ENCODE data around the gene NT5M.

Gene NT5M

GRCh38 chr17:17315142-17315821 lies 12.1 kb downstream of the NT5M start:
- TF ChIP-seq ZFX (IDR thresholded peaks at IDR 0.05; ENCODE audit: borderline replicate concordance) (no peak), CTCF (IDR thresholded peaks at IDR 0.05) (no peak)
- H3K27ac ChIP-seq, result peak overlapping the region; percentile 40

- no peak overlapping the region for H3K27ac ChIP-seq
- TF ChIP-seq CTCF (IDR thresholded peaks at IDR 0.05) (no peak), ZFX (IDR thresholded peaks at IDR 0.05; ENCODE audit: borderline replicate concordance) (no peak)
Observed at GRCh38 chr17:17320188-17320910, 17.2 kb downstream of the NT5M start.

- TF ChIP-seq CTCF (IDR thresholded peaks at IDR 0.05), result no peak
- TF ChIP-seq ZFX (IDR thresholded peaks at IDR 0.05; ENCODE audit: borderline replicate concordance), result no peak
- no peak overlapping the region for H3K27ac ChIP-seq
Observed at GRCh38 chr17:17320911-17321220, 17.7 kb downstream of the NT5M start.

GRCh38 chr17:17321356-17322025 lies 18.3 kb downstream of the NT5M start:
- H3K27ac ChIP-seq, result no peak overlapping the region
- TF ChIP-seq CTCF (IDR thresholded peaks at IDR 0.05) (no peak), ZFX (IDR thresholded peaks at IDR 0.05; ENCODE audit: borderline replicate concordance) (no peak)

- TF ChIP-seq ZFX (IDR thresholded peaks at IDR 0.05; ENCODE audit: borderline replicate concordance), result no peak
- TF ChIP-seq CTCF (IDR thresholded peaks at IDR 0.05), result no peak
Observed at GRCh38 chr17:17322516-17323510, 19.6 kb downstream of the NT5M start.

GRCh38 chr17:17324616-17325015 lies 21.4 kb downstream of the NT5M start:
- TF ChIP-seq CTCF (IDR thresholded peaks at IDR 0.05), result no peak
- no peak for TF ChIP-seq ZFX (IDR thresholded peaks at IDR 0.05; ENCODE audit: borderline replicate concordance)
- H3K27ac ChIP-seq, result no peak overlapping the region

More at GRCh38 chr17:17322516-17323510, 19.6 kb downstream of the NT5M start:
- no peak overlapping the region for H3K27ac ChIP-seq

Data from 22Rv1 (cell line).